Glutamatergic neuron (in vitro differentiated cells): Measurements from ENCODE around the gene ARIH2. TPM values are rescaled to one million over a fixed set of nuclear protein-coding genes. Genes with fewer than 3 reads are reported as not detected.
"Not testable (repeated sequence)": the region's sequence is repeated elsewhere in the genome, so short reads cannot be mapped to it uniquely, and the experiment has no call there.

Source experiments
- DNase-seq: peaks from one replicate; pipeline ENCODE4 v3.0.0; 2022
- H3K27ac Mint-ChIP-seq: one replicate; pipeline ENCODE4 v1.8.0; 2020; ENCODE audit warnings: mild to moderate bottlenecking, mixed read lengths, inconsistent platforms; ENCODE audit not compliant: unreplicated experiment
- H3K27me3 Mint-ChIP-seq: one replicate; pipeline ENCODE4 v1.8.0; 2020; ENCODE audit warnings: mild to moderate bottlenecking, moderate library complexity, mixed read lengths, inconsistent platforms; ENCODE audit not compliant: unreplicated experiment
- H3K36me3 Mint-ChIP-seq: one replicate; pipeline ENCODE4 v1.8.0; 2020; ENCODE audit warnings: mild to moderate bottlenecking, mixed read lengths, inconsistent platforms; ENCODE audit not compliant: unreplicated experiment
- H3K4me1 Mint-ChIP-seq: one replicate; pipeline ENCODE4 v1.8.0; 2020; ENCODE audit warnings: mild to moderate bottlenecking, low read depth, mixed read lengths, inconsistent platforms; ENCODE audit not compliant: unreplicated experiment
- H3K4me3 Mint-ChIP-seq: one replicate; pipeline ENCODE4 v1.8.0; 2020; ENCODE audit warnings: mild to moderate bottlenecking, mixed read lengths, inconsistent platforms; ENCODE audit not compliant: unreplicated experiment
- H3K9me3 Mint-ChIP-seq: one replicate; pipeline ENCODE4 v1.8.0; 2020; ENCODE audit warnings: mild to moderate bottlenecking, moderate library complexity, mixed read lengths, inconsistent platforms; ENCODE audit not compliant: unreplicated experiment
- CTCF ChIP-seq: fragments of 200-600 bp; sonication (generic); IDR thresholded peaks from one replicate; pipeline ENCODE4 v1.5.0; 2021; ENCODE audit not compliant: partially characterized antibody, unreplicated experiment
- total RNA-seq: library from RNA; stranded (reverse); fragmentation: NEBNext Ultra II Directional; extraction: Animal tissue kit (Norgen Biotek cat#: 25700); gene quantifications from one replicate; pipeline ENCODE4 v1.2.1, GENCODE V29; 2021; ENCODE audit not compliant: unreplicated experiment

ARIH2 gene
- total RNA-seq, 1 donor from 2014 or later = 74.6 TPM

- Mint-ChIP-seq H3K4me3 (peak overlapping the region; percentile 98), H3K4me1 (peaks cover 7% of the 10 kb centered on the region), H3K9me3 (peaks cover 5% of the 10 kb centered on the region), H3K36me3 (no peaks in the 10 kb centered on the region), H3K27ac (peak overlapping the region; percentile 100), H3K27me3 (peaks cover 3% of the 10 kb centered on the region)
- DNase-seq = no peak
- no peak for TF ChIP-seq CTCF
Measured at GRCh38 chr3:49005998-49006397, 87.4 kb downstream of the ARIH2 start.

GRCh38 chr3:49006408-49007067 is 87.9 kb downstream of the ARIH2 start:
- peak overlapping the region; percentile 100 for H3K27ac Mint-ChIP-seq
- H3K36me3 Mint-ChIP-seq = no peaks in the 10 kb centered on the region
- peaks cover 3% of the 10 kb centered on the region for H3K27me3 Mint-ChIP-seq
- peaks cover 7% of the 10 kb centered on the region for H3K4me1 Mint-ChIP-seq
- no peak for DNase-seq
- peak overlapping the region; percentile 98 for H3K4me3 Mint-ChIP-seq
- TF ChIP-seq CTCF = no peak
- peaks cover 7% of the 10 kb centered on the region for H3K9me3 Mint-ChIP-seq

- peaks cover 7% of the 10 kb centered on the region for H3K9me3 Mint-ChIP-seq
Measured at GRCh38 chr3:49007068-49007770, 88.6 kb downstream of the ARIH2 start, which contains the start of gene WDR6. WDR6 (plus strand) TSS chr3:49007391; CDS start chr3:49007432, 41 bp downstream.

GRCh38 chr3:49007771-49008528 is 89.3 kb downstream of the ARIH2 start:
- H3K4me3 Mint-ChIP-seq = peak overlapping the region; percentile 98
- H3K27ac Mint-ChIP-seq = peak overlapping the region; percentile 100
- DNase-seq = peak; percentile 95
- TF ChIP-seq CTCF = no peak
- peaks cover 3% of the 10 kb centered on the region for H3K27me3 Mint-ChIP-seq
- H3K9me3 Mint-ChIP-seq = peaks cover 7% of the 10 kb centered on the region
- peaks cover 7% of the 10 kb centered on the region for H3K4me1 Mint-ChIP-seq
- no peaks in the 10 kb centered on the region for H3K36me3 Mint-ChIP-seq

More at GRCh38 chr3:49007068-49007770, 88.6 kb downstream of the ARIH2 start, which contains the start of gene WDR6:
- H3K27me3 Mint-ChIP-seq = peaks cover 3% of the 10 kb centered on the region
- H3K4me1 Mint-ChIP-seq = peaks cover 7% of the 10 kb centered on the region
- peak; percentile 98 for DNase-seq
- H3K4me3 Mint-ChIP-seq = peak within 1 kb of the TSS; percentile 98
- peak; percentile 18 for TF ChIP-seq CTCF
- peak within 1 kb of the TSS; percentile 100 for H3K27ac Mint-ChIP-seq
- no peaks in the 10 kb centered on the region for H3K36me3 Mint-ChIP-seq

- H3K4me1 Mint-ChIP-seq = not testable (repeated sequence)
- Mint-ChIP-seq H3K27ac (peak overlapping the region; percentile 79), H3K4me3 (peak overlapping the region; percentile 96)
Measured at GRCh38 chr3:49008627-49009026, 90.0 kb downstream of the ARIH2 start.

More at GRCh38 chr3:49008627-49009026, 90.0 kb downstream of the ARIH2 start:
- not testable (repeated sequence) for H3K36me3 Mint-ChIP-seq, H3K27me3 Mint-ChIP-seq, H3K9me3 Mint-ChIP-seq, DNase-seq
